Fibroblast of lung (primary cell): Measurements from ENCODE around the gene SNAP25. TPM values are rescaled to one million over a fixed set of nuclear protein-coding genes. Genes with fewer than 3 reads are reported as not detected.

ENCODE experiments used
- DNase-seq, 2 donors: peaks; one replicate each; pipeline versions ENCODE4 v3.0.0 to v3.0.0-alpha.2; 2010; ENCODE audit warnings: low read depth in 2 of 2
- H2AFZ ChIP-seq: 2 replicates; pipeline ENCODE4 v1.5.1; 2012; ENCODE audit warnings: low read length, control low read depth, inconsistent platforms
- H3K27ac ChIP-seq: 2 replicates; pipeline ENCODE4 v1.5.1; 2011; ENCODE audit warnings: low read length, control low read depth; ENCODE audit not compliant: insufficient read depth
- H3K27me3 ChIP-seq: 2 replicates; pipeline ENCODE4 v1.5.1; 2011; ENCODE audit warnings: mild to moderate bottlenecking, low read length; ENCODE audit not compliant: control insufficient read depth, insufficient read depth
- H3K36me3 ChIP-seq: 2 replicates; pipeline ENCODE4 v1.5.1; 2011; ENCODE audit warnings: low read length; ENCODE audit not compliant: control insufficient read depth, insufficient read depth
- H3K4me1 ChIP-seq: 2 replicates; pipeline ENCODE4 v1.5.1; 2011; ENCODE audit warnings: low read length; ENCODE audit not compliant: control insufficient read depth, insufficient read depth; ENCODE audit errors: extremely low read depth
- H3K4me2 ChIP-seq: 2 replicates; pipeline ENCODE4 v1.5.1; 2011; ENCODE audit warnings: low read length, control low read depth; ENCODE audit not compliant: insufficient read depth; ENCODE audit errors: extremely low read depth
- H3K4me3 ChIP-seq, 4 experiments: fragments of 200-600 bp in 1 of 4; sonication (generic) in 1 of 4; replicated peaks in 1 of 4; 2 replicates each; pipeline ENCODE4 v1.5.1; 2011 to 2016; ENCODE audit warnings: low read length in 4 of 4, low read depth in 3 of 4, mild to moderate bottlenecking in 3 of 4, control low read depth in 2 of 4, inconsistent platforms in 1 of 4, mixed read lengths in 1 of 4; ENCODE audit not compliant: insufficient read depth in 1 of 4; ENCODE audit errors: control extremely low read depth in 1 of 4
- H3K79me2 ChIP-seq: 2 replicates; pipeline ENCODE4 v1.5.1; 2012; ENCODE audit warnings: mild to moderate bottlenecking, low read length, inconsistent platforms; ENCODE audit not compliant: control insufficient read depth, insufficient read depth
- H3K9ac ChIP-seq: 2 replicates; pipeline ENCODE4 v1.5.1; 2011; ENCODE audit warnings: mild to moderate bottlenecking, low read length, control low read depth; ENCODE audit not compliant: insufficient read depth
- H3K9me3 ChIP-seq: 2 replicates; pipeline ENCODE4 v1.5.1; 2012; ENCODE audit warnings: low read depth, low read length; ENCODE audit not compliant: control insufficient read depth, insufficient read depth
- H4K20me1 ChIP-seq: 2 replicates; pipeline ENCODE4 v1.5.1; 2011; ENCODE audit warnings: low read length; ENCODE audit not compliant: control insufficient read depth, insufficient read depth; ENCODE audit errors: extremely low read depth
- CTCF ChIP-seq, 2 donors: IDR thresholded peaks in 1 of 2; conservative IDR thresholded peaks in 1 of 2; 1 replicate in 1 of 2; 2 replicates in 1 of 2; pipeline ENCODE4 v1.5.1; 2011 to 2012; ENCODE audit warnings: low read length in 2 of 2, control low read depth in 1 of 2, inconsistent platforms in 1 of 2, low read depth in 1 of 2, mild to moderate bottlenecking in 1 of 2
- EZH2 ChIP-seq: IDR thresholded peaks from 2 replicates; pipeline ENCODE4 v1.5.1; 2012; ENCODE audit warnings: low read length, control low read depth, mild to moderate bottlenecking; ENCODE audit errors: missing control alignments
- polyA plus RNA-seq, 2 donors: library from polyadenylated mRNA; depleted of rRNA in 1 of 2; stranded (reverse) in 1 of 2; unstranded in 1 of 2; fragments of >200 nt; gene quantifications; 2 replicates each; pipeline ENCODE4 v1.2.1, GENCODE V29; 2011 to 2012; ENCODE audit warnings: missing spikeins in 1 of 2
- total RNA-seq: library from RNA; depleted of rRNA; stranded (reverse); fragments of >200 nt; gene quantifications from 2 replicates; pipeline ENCODE4 v1.2.1, GENCODE V29; 2014

SNAP25 gene
- total and polyA plus RNA-seq, 2 donors (not counting 1 experiment from before 2014, with no cell fraction given), result 4.5 to 8.2 TPM

DNA sequence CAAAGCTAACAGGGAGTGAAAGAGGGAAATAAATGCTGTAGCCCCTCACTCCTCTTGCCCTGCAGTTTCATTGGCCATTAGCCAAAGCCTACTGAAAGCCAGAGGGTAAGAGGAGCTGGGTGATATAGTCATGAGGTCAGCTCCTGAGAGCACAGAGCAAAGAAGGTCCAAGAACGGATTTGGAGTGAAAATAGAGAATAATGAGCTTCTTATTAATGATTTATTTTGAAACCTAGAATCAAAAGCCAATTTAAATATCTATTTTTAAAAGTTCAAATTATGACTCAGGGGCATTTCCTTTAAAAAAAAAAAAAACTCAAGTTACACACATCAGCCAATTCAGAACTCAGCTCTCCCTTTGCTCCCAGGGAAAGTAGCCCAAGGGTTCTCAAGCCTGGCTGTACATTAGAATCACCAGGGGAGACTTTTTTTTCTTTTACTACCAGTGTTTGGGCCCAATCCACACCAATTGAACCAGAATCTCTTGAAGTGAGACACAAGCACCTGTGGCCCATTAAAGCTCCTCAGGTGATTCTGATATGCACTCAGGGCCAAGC is 79.1 kb downstream of the SNAP25 start:
- TF ChIP-seq EZH2, result no peak
- no peak for TF ChIP-seq CTCF (conservative IDR thresholded peaks at IDR 0.05 in 1 of 2, IDR thresholded peaks at IDR 0.05 in 1 of 2; ENCODE audit: low read depth in 1 of 2, low read length in 2 of 2)
- H3K4me3 ChIP-seq, result no peak overlapping the region
- no peaks in the 10 kb centered on the region for H3K4me1 ChIP-seq
- no peaks in the 10 kb centered on the region for H3K36me3 ChIP-seq
- no peak overlapping the region for H3K27ac ChIP-seq
- no peaks in the 10 kb centered on the region for H3K27me3 ChIP-seq
- no peak overlapping the region for H3K4me2 ChIP-seq
- H2AFZ ChIP-seq, result no peak overlapping the region
- H3K79me2 ChIP-seq, result no peaks in the 10 kb centered on the region
- no peaks in the 10 kb centered on the region for H4K20me1 ChIP-seq
- H3K9me3 ChIP-seq, result no peaks in the 10 kb centered on the region
- DNase-seq, result peak; percentile 47 to 59
- no peak overlapping the region for H3K9ac ChIP-seq

DNA sequence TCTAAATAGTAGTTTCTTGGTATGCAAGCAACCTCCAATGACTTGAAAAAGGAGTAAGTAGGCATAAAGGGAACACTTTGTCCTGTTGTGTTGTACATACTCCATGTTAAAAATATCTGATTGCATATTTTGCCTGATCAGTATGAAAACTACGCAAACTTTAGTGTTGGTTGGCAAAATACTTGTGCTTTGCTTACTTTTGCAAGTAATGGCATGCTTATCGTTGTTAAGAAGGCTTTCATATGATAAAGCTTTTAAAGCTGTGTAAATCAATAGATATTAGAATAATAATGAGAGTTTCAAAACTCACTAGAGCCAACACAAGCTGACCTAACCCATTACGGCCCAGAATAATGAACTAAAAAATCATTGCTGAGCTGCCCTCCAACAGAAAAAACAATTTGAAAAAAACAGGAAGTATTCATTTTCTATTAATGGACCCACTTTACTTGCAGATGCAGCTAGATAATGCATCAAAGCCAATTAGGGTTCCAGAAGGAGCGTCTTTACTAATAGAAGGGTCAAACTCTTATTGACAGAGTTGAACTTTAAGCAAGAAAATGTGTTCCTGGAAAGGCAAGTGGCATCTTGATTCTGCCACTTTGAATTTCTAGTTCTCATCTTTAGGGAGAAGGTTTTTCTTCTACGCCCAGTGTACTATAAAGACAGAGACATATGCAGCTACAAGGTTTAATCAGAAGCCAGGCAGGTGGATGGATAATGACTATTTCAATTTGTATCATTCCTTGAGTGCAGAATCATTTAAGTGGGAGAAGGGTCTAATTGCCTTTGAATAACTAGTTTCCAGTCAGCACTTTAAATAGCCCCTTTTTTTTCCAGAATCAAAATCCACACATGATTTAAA is 82.2 kb downstream of the SNAP25 start:
- no peak overlapping the region for H3K27ac ChIP-seq
- no peaks in the 10 kb centered on the region for H3K27me3 ChIP-seq
- TF ChIP-seq CTCF (conservative IDR thresholded peaks at IDR 0.05 in 1 of 2, IDR thresholded peaks at IDR 0.05 in 1 of 2; ENCODE audit: low read depth in 1 of 2, low read length in 2 of 2) (no peak), EZH2 (no peak)
- H3K9me3 ChIP-seq, result no peaks in the 10 kb centered on the region
- peaks cover 2% of the 10 kb centered on the region for H3K4me1 ChIP-seq
- no peak for DNase-seq
- no peaks in the 10 kb centered on the region for H3K36me3 ChIP-seq
- H4K20me1 ChIP-seq, result no peaks in the 10 kb centered on the region
- H2AFZ ChIP-seq, result no peak overlapping the region
- H3K4me2 ChIP-seq, result no peak overlapping the region
- H3K79me2 ChIP-seq, result no peaks in the 10 kb centered on the region
- no peak overlapping the region for H3K4me3 ChIP-seq
- no peak overlapping the region for H3K9ac ChIP-seq

- no peak overlapping the region for H3K9ac ChIP-seq
These were observed 85.2 kb downstream of the SNAP25 start for GRCh38 chr20:10303852-10304251.

More at GRCh38 chr20:10303852-10304251, 85.2 kb downstream of the SNAP25 start:
- Histone ChIP-seq H3K27ac (no peak overlapping the region), H4K20me1 (no peaks in the 10 kb centered on the region), H3K36me3 (no peaks in the 10 kb centered on the region), H3K9me3 (no peaks in the 10 kb centered on the region), H3K4me2 (no peak overlapping the region), H3K79me2 (no peaks in the 10 kb centered on the region), H3K4me1 (peaks cover 14% of the 10 kb centered on the region), H3K4me3 (no peak overlapping the region), H3K27me3 (no peaks in the 10 kb centered on the region), H2AFZ (no peak overlapping the region)
- DNase-seq, result no peak
- TF ChIP-seq EZH2 (no peak), CTCF (conservative IDR thresholded peaks at IDR 0.05 in 1 of 2, IDR thresholded peaks at IDR 0.05 in 1 of 2; ENCODE audit: low read depth in 1 of 2, low read length in 2 of 2) (no peak)
